ENCODE measurements around the gene LTN1. TPM values are rescaled to one million over a fixed set of nuclear protein-coding genes. Genes with fewer than 3 reads are reported as not detected.
A peak's percentile ranks its signal among the peaks of the same experiment; 100 is the strongest.

LTN1 gene
- total RNA-seq, 1 donor from 2014 or later, result 22.0 TPM

DNA sequence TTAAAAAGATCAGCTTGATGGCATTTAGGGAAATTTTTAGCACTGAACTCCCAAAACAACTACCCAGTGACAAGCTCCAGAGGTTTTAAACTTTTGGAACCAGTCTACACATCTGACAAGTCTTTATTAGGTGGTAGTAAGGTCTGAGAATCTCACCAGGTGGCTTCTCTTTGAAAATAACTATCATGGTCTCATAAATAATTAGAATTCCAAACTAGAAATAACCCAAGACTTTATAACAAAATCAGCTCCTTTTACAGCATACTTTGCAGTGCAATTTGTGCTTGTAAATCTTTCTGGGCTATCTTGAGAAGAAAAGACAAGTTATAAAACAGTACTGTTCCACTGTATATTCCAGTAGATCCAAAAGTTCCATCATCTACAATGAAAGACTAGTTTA, 108.7 kb downstream of the LTN1 start:
- Mint-ChIP-seq H3K27me3 (ENCODE audit: low read depth) (peaks cover 11% of the 10 kb centered on the region), H3K4me1 (ENCODE audit: low read depth) (peaks cover 13% of the 10 kb centered on the region), H3K27ac (ENCODE audit: unreplicated experiment) (no peak overlapping the region), H3K4me3 (ENCODE audit: unreplicated experiment) (peak overlapping the region; percentile 85), H3K9me3 (ENCODE audit: low read depth) (no peaks in the 10 kb centered on the region), H3K36me3 (ENCODE audit: low read depth) (peaks cover 4% of the 10 kb centered on the region)
- no peak for DNase-seq (ENCODE audit: low spot score)
- TF ChIP-seq, protein P1, sequence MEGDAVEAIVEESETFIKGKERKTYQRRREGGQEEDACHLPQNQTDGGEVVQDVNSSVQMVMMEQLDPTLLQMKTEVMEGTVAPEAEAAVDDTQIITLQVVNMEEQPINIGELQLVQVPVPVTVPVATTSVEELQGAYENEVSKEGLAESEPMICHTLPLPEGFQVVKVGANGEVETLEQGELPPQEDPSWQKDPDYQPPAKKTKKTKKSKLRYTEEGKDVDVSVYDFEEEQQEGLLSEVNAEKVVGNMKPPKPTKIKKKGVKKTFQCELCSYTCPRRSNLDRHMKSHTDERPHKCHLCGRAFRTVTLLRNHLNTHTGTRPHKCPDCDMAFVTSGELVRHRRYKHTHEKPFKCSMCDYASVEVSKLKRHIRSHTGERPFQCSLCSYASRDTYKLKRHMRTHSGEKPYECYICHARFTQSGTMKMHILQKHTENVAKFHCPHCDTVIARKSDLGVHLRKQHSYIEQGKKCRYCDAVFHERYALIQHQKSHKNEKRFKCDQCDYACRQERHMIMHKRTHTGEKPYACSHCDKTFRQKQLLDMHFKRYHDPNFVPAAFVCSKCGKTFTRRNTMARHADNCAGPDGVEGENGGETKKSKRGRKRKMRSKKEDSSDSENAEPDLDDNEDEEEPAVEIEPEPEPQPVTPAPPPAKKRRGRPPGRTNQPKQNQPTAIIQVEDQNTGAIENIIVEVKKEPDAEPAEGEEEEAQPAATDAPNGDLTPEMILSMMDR (IDR thresholded peaks at IDR 0.05), result no peak

DNA sequence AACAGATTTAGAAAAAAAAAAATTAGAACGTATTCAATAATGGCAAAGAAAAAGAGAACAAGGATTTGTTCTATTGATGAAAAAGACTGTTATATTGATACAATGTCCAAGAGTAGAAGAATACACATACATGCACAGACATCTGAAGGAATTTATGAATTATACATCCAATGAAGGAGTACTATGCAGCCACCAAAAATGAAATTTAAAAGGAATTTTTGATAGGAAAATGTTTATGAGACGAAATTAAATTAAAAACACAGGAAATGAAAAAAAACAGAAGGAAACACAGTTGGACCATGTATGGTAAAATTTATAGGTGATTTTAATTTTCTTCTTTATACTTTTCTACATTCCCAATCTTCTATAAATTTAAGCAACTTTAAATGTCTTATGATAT, 110.3 kb downstream of the LTN1 start:
- Mint-ChIP-seq H3K4me3 (ENCODE audit: unreplicated experiment) (no peak overlapping the region), H3K36me3 (ENCODE audit: low read depth) (peaks cover 4% of the 10 kb centered on the region), H3K4me1 (ENCODE audit: low read depth) (peaks cover 13% of the 10 kb centered on the region), H3K27ac (ENCODE audit: unreplicated experiment) (no peak overlapping the region), H3K27me3 (ENCODE audit: low read depth) (no peaks in the 10 kb centered on the region), H3K9me3 (ENCODE audit: low read depth) (no peaks in the 10 kb centered on the region)
- TF ChIP-seq, protein P1 (IDR thresholded peaks at IDR 0.05), result no peak
- DNase-seq (ENCODE audit: low spot score), result no peak

Other genes starting within 250 kb of the LTN1 start
- 8.8 to 11.0 TPM (median 10.7 TPM) in 3 replicates for gene RWDD2B, start 26.5 kb upstream of the LTN1 start, total RNA-seq
- gene USP16, start 31.8 kb upstream of the LTN1 start, total RNA-seq, result 20.9 to 27.0 TPM (median 22.5 TPM) in 3 replicates
- gene CCT8, start 80.8 kb upstream of the LTN1 start, total RNA-seq, result 126 to 132 TPM (median 127 TPM) in 3 replicates
- gene MAP3K7CL, start 137.8 kb upstream of the LTN1 start, total RNA-seq, result 12.8 to 99.2 TPM (median 93.1 TPM) in 3 replicates